ENCODE results near the gene WBP1L.
A peak's percentile ranks its signal among the peaks of the same experiment; 100 is the strongest.
"Not testable (repeated sequence)": the region's sequence is repeated elsewhere in the genome, so short reads cannot be mapped to it uniquely, and the experiment has no call there.

Gene WBP1L

DNA sequence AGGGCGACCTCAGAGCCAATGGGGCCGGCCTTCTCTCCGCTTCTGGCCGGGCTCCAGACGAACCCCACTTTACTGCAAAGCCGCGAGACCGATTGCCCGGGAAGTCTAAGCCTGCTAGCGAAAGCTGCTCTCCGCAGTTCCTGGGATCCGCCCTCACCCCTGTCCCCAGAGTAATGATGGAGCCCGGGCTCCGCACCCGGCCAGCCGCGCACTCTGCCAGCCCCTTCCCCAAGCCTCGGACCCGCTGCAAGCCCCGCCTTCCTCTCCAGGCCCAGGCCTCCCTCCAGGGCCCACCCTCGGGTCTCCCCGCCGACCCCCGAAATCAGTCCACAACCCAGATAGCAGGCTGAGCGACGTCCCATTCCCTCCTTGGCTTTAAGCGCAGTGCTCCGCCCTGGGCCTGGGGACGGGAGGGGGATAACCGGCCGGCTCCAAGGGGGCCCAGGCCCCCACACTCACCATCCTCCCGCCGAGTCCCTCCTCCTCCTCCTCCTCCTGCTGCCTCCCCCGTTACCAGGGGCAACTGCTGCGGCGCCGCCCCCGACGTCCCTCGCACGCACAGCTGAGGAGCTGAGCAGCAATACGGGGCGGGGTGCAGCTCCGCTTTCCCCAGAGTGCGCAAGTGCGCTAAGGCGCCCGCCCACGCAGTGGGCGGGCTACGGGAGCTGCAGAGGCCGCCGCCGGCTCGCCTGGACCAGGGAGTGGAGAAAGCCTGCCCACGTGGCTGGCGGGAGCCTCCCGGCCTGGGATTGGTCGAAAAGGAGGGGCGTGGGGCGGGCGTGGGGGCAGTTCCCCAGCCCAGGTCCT is 29.7 kb upstream of the WBP1L start, which contains the start of gene ARL3:
ARL3 (minus strand) TSS at position 584 of the 807 bp plus-strand sequence; CDS start at position 462, 122 bp downstream.
- peaks cover 39% of the 10 kb centered on the region for H3K4me1 ChIP-seq (ENCODE audit: insufficient read depth, low read length)
- peak within 1 kb of the TSS; percentile 94 for H3K4me3 ChIP-seq (ENCODE audit: low read length)
- H3K9me3 ChIP-seq (ENCODE audit: low read length): no peaks in the 10 kb centered on the region
- no peaks in the 10 kb centered on the region for H3K27me3 ChIP-seq (ENCODE audit: insufficient read depth, low read length)
- peaks cover 14% of the 10 kb centered on the region for H3K36me3 ChIP-seq (ENCODE audit: insufficient read depth, low read length)
- peak within 1 kb of the TSS; percentile 77 for H2AFZ ChIP-seq (ENCODE audit: low read depth, low read length)

DNA sequence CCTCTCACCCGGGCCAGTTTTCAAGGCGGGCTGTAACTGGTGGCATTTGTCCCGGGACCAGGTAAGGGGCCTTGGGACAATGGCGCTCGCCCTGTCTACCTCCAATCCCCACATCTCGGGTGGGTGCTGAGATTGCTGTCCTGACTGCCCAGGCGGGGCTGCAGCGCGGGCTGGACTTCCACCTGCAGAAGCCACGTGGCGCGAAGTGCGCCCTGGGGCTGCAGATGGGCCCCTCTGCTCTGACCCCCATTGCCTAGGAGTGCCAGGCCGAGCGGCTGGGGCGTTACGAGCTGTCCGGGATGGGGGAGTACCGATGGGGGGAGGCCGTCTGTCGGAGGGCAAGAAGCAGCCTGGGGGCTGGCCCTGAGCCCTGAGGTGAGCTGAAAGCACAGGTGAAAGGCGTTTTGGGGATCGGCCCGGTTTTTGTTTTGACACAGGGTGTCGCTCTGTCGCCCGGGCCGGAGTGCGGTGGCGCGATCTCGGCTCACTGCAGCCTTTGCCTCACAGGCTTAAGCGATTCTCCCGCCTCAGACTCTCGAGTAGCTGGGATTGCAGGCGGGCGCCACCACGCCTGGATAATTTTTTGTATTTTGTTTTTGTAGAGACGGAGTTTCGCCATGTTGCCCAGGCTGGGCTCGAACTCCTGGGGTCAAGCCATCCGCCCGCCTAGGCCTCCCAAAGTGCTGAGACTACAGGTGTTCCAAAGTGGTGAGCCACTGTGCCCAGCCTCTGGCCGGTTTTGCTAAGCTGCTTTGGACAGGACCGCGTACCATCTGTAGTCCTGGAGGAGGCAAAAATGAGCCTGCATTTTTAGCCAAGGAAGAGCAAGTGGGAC is 28.9 kb upstream of the WBP1L start, which contains the start of gene SFXN2:
SFXN2 (plus strand) TSS at position 16 of the 835 bp plus-strand sequence. CDS start 12,001 bp downstream, outside the sequence.
- H3K4me3 ChIP-seq (ENCODE audit: low read length): peak within 1 kb of the TSS; percentile 94
- peaks cover 39% of the 10 kb centered on the region for H3K4me1 ChIP-seq (ENCODE audit: insufficient read depth, low read length)
- no peaks in the 10 kb centered on the region for H3K9me3 ChIP-seq (ENCODE audit: low read length)
- peaks cover 14% of the 10 kb centered on the region for H3K36me3 ChIP-seq (ENCODE audit: insufficient read depth, low read length)
- H3K27me3 ChIP-seq (ENCODE audit: insufficient read depth, low read length): no peaks in the 10 kb centered on the region
- H2AFZ ChIP-seq (ENCODE audit: low read depth, low read length): peak within 1 kb of the TSS; percentile 77

- peak overlapping the region; percentile 12 for H3K4me3 ChIP-seq (ENCODE audit: low read length)
- H3K9me3 ChIP-seq (ENCODE audit: low read length): no peaks in the 10 kb centered on the region
- H3K4me1 ChIP-seq (ENCODE audit: insufficient read depth, low read length): peaks cover 34% of the 10 kb centered on the region
- H3K27me3 ChIP-seq (ENCODE audit: insufficient read depth, low read length): no peaks in the 10 kb centered on the region
- peaks cover 14% of the 10 kb centered on the region for H3K36me3 ChIP-seq (ENCODE audit: insufficient read depth, low read length)
- no peak overlapping the region for H2AFZ ChIP-seq (ENCODE audit: low read depth, low read length)
These were observed 27.9 kb upstream of the WBP1L start for GRCh38 chr10:102715880-102716279.

GRCh38 chr10:102716900-102717565 is 26.7 kb upstream of the WBP1L start:
- H3K27me3 ChIP-seq (ENCODE audit: insufficient read depth, low read length); H3K9me3 ChIP-seq (ENCODE audit: low read length); H2AFZ ChIP-seq (ENCODE audit: low read depth, low read length); H3K4me3 ChIP-seq (ENCODE audit: low read length): not testable (repeated sequence)
- H3K4me1 ChIP-seq (ENCODE audit: insufficient read depth, low read length): peaks cover 36% of the 10 kb centered on the region
- peaks cover 14% of the 10 kb centered on the region for H3K36me3 ChIP-seq (ENCODE audit: insufficient read depth, low read length)

DNA sequence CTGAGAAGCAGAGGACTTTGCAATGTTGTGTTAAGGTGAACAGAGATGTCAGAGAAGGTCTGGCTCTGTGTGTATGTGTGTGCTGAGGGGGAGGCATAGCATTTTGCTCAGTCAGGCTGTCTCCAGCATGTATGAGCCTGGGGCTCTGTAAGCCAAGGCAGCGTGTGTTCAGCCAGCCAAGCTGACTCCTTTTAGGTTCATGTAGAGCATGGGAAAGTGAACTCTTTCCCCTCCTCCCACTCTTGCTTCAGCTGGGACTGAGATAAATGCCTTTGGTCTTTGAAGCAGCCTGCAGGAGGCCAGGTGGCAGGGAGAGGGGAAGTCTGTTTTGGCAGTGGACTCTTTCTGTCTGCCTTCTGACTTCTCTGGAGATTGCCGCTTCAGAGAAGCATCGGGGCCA is 25.5 kb upstream of the WBP1L start:
- Histone ChIP-seq H3K27me3 (ENCODE audit: insufficient read depth, low read length) (no peaks in the 10 kb centered on the region), H3K4me3 (ENCODE audit: low read length) (no peak overlapping the region), H3K4me1 (ENCODE audit: insufficient read depth, low read length) (peaks cover 26% of the 10 kb centered on the region), H3K9me3 (ENCODE audit: low read length) (no peaks in the 10 kb centered on the region), H2AFZ (ENCODE audit: low read depth, low read length) (no peak overlapping the region), H3K36me3 (ENCODE audit: insufficient read depth, low read length) (peaks cover 20% of the 10 kb centered on the region)

GRCh38 chr10:102720337-102720736 is 23.4 kb upstream of the WBP1L start:
- no peaks in the 10 kb centered on the region for H3K27me3 ChIP-seq (ENCODE audit: insufficient read depth, low read length)
- no peaks in the 10 kb centered on the region for H3K9me3 ChIP-seq (ENCODE audit: low read length)
- no peak overlapping the region for H3K4me3 ChIP-seq (ENCODE audit: low read length)
- H3K4me1 ChIP-seq (ENCODE audit: insufficient read depth, low read length): peaks cover 21% of the 10 kb centered on the region
- peaks cover 28% of the 10 kb centered on the region for H3K36me3 ChIP-seq (ENCODE audit: insufficient read depth, low read length)
- H2AFZ ChIP-seq (ENCODE audit: low read depth, low read length): no peak overlapping the region

GRCh38 chr10:102720775-102721301 is 22.9 kb upstream of the WBP1L start:
- Histone ChIP-seq H3K4me3 (ENCODE audit: low read length) (no peak overlapping the region), H3K4me1 (ENCODE audit: insufficient read depth, low read length) (peaks cover 19% of the 10 kb centered on the region), H2AFZ (ENCODE audit: low read depth, low read length) (no peak overlapping the region), H3K36me3 (ENCODE audit: insufficient read depth, low read length) (peaks cover 28% of the 10 kb centered on the region), H3K27me3 (ENCODE audit: insufficient read depth, low read length) (no peaks in the 10 kb centered on the region), H3K9me3 (ENCODE audit: low read length) (no peaks in the 10 kb centered on the region)

DNA sequence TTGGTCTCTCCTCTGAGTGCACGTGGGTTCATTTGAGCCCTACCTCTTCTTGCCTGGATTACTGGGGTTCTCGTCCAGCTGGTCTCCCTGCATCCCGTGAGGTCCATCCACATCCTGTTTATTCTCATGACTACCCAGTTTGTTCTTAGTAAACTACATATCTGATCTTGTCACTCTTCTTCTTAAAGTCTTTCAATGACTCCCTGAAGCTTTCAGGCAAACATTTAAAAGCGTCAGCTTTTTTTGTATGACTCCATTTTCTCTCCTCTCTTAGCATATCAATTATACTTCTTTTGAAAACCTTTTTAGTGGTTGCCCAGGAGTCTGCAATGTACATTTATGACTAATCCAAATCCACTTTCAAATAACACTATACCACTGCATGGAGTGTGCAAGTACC is 21.8 kb upstream of the WBP1L start:
- no peak overlapping the region for H2AFZ ChIP-seq (ENCODE audit: low read depth, low read length)
- no peak overlapping the region for H3K4me3 ChIP-seq (ENCODE audit: low read length)
- no peaks in the 10 kb centered on the region for H3K27me3 ChIP-seq (ENCODE audit: insufficient read depth, low read length)
- H3K4me1 ChIP-seq (ENCODE audit: insufficient read depth, low read length): peaks cover 19% of the 10 kb centered on the region
- peaks cover 34% of the 10 kb centered on the region for H3K36me3 ChIP-seq (ENCODE audit: insufficient read depth, low read length)
- no peaks in the 10 kb centered on the region for H3K9me3 ChIP-seq (ENCODE audit: low read length)

DNA sequence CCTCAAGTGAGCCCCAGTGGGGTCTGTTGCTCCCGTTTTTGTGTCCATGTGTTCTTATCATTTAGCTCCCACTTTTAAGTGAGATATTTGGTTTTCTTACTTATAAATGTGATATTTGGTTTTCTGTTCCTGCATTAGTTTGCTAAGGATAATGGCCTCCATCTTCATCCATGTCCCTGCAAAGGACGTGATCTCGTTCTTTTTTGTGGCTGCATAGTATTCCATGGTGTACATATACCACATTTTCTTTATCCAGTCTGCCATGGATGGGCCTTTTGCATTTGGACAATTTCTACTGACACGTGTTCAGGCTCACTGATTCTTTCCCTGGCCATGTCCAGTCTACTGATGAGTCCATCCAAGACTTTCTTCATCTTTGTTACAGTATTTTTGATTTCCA is 19.8 kb upstream of the WBP1L start:
- H3K27me3 ChIP-seq (ENCODE audit: insufficient read depth, low read length): no peaks in the 10 kb centered on the region
- H3K9me3 ChIP-seq (ENCODE audit: low read length): no peaks in the 10 kb centered on the region
- H2AFZ ChIP-seq (ENCODE audit: low read depth, low read length): no peak overlapping the region
- H3K4me3 ChIP-seq (ENCODE audit: low read length): no peak overlapping the region
- H3K4me1 ChIP-seq (ENCODE audit: insufficient read depth, low read length): peaks cover 5% of the 10 kb centered on the region
- peaks cover 41% of the 10 kb centered on the region for H3K36me3 ChIP-seq (ENCODE audit: insufficient read depth, low read length)

DNA sequence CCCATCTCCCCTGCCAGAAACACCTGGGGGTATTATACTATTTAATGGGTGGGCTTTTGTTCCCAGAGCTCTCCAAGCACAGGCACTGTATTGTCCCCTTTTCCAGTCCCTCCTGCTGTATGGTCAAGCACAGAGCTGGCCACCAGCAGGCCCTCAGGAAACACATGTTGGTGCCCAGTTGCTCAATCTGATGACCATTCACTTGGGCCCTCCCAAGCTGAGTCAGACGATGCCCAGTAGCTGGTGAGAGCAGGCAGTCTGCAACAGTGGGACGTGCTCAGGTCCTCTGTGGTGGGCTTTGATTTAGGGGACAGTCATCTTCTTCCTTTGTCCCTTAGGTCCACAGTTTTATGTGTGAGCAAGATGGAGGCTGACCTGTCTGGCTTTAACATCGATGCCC is 17.5 kb upstream of the WBP1L start:
- Histone ChIP-seq H3K4me1 (ENCODE audit: insufficient read depth, low read length) (peaks cover 5% of the 10 kb centered on the region), H2AFZ (ENCODE audit: low read depth, low read length) (no peak overlapping the region), H3K4me3 (ENCODE audit: low read length) (no peak overlapping the region), H3K27me3 (ENCODE audit: insufficient read depth, low read length) (no peaks in the 10 kb centered on the region), H3K36me3 (ENCODE audit: insufficient read depth, low read length) (peaks cover 53% of the 10 kb centered on the region), H3K9me3 (ENCODE audit: low read length) (no peaks in the 10 kb centered on the region)

DNA sequence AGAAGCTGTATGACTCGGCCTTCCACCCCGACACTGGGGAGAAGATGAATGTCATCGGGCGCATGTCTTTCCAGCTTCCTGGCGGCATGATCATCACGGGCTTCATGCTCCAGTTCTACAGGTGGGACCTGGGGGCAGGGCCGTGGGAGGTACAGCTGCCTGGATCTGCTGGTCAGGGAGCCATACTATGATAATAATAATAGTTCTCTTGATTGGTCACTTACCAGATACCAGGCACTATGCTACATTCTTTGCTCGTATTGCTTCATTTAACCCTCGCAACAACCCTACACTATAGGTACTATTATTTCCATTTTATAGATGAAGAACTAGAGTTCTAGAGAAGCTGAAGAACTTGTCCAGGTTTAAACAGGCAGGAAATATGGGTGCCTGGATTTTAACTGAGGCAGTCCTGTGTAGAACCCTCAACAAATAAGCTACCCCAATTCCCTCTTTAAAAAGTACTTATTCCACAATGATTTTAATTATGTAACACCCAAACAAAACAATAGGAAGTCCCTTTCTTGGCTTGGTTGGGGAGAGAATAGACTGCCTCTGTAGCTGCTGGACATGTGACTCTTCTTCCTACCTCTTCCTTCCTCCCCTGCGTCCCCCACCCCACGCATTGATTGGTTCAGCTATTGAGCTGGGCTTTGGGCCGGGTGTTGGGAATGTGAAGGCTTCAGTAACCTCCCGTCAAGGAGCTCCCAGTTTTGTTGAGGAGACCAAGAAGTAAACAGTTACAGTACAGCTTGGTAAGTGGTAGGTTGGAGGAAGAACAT is 16.5 kb upstream of the WBP1L start:
- H3K4me3 ChIP-seq (ENCODE audit: low read length): no peak overlapping the region
- H3K36me3 ChIP-seq (ENCODE audit: insufficient read depth, low read length): peaks cover 60% of the 10 kb centered on the region
- H3K4me1 ChIP-seq (ENCODE audit: insufficient read depth, low read length): no peaks in the 10 kb centered on the region
- H3K9me3 ChIP-seq (ENCODE audit: low read length): no peaks in the 10 kb centered on the region
- H3K27me3 ChIP-seq (ENCODE audit: insufficient read depth, low read length): no peaks in the 10 kb centered on the region
- no peak overlapping the region for H2AFZ ChIP-seq (ENCODE audit: low read depth, low read length)

Measured in neuron (in vitro differentiated cells).